HG02943 (cell line): ENCODE results near the gene RGS7.
"Not testable (repeated sequence)": the region's sequence is repeated elsewhere in the genome, so short reads cannot be mapped to it uniquely, and the experiment has no call there.

Experiments
- ATAC-seq: cut with Tn5 transposase; IDR thresholded peaks from one replicate; pipeline ENCODE4 v1.9.1; 2021; ENCODE audit warnings: mild to moderate bottlenecking, low read depth, moderate library complexity; ENCODE audit not compliant: unreplicated experiment

RGS7 gene

DNA sequence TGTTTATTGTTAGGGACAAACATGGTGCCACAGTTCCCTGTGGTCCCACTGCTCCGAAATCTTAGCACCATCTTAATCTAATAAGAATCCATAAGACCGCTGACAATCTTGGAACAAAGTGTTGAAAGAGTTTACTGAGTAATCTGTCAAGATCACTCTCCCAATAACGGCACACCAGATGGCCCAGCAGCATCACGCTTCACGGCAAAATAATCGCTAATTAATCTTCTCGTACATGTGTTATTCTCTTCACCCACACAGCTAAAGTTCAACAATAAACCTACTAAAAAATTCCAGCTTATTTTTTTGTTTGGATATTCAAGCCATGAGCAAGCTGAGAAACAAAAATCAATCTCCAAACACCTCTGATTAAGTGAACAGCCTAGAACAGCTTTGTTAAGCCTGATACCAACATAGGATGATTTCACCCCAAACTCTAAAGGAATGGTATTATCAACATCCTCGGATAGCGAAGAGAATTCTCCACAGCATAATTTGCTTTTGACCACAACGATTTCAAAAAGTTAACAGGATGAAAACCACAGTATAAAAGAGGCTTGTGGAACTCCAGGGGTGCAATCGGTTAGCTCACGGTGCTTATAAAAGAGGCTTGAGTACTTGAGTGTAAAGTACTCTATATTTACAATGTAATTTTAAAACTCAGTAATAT, 415.2 kb downstream of the RGS7 start:
- no peak for ATAC-seq

DNA sequence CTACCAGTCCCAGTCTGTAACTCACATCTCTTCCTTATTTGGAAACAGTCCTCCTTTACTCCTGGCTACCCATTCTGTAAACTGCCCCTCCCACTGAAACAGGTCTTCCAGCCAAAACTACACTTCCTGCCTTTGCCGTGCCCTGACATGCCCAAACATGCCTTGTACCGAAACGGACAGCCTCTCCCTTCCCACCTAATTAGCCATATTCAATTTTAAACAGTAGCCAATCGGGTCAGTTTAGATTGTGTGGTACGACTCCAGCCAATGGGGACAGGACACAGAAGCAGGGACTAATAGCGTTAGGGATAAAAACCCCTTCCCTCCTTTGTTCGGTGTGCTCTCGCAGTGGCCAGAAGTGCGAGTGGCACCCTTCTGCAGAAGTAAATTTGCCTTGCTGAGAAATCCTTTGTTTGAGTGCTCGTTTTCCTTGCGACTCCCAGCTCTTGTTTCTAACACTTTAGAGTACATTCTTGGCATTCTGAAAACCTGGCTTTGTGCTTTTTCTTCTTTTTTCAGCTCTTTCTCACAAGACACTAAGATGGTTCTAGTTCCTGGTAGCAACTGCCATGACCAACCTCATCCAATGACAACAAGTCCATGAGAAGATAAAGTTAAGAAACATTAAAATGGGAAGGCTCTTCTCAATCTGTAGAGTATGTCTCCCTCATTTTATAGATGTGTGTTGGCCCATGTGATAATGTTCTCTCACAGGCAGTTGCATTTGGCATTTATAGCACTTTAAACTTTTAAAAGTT, 419.9 kb downstream of the RGS7 start:
- ATAC-seq: no peak

DNA sequence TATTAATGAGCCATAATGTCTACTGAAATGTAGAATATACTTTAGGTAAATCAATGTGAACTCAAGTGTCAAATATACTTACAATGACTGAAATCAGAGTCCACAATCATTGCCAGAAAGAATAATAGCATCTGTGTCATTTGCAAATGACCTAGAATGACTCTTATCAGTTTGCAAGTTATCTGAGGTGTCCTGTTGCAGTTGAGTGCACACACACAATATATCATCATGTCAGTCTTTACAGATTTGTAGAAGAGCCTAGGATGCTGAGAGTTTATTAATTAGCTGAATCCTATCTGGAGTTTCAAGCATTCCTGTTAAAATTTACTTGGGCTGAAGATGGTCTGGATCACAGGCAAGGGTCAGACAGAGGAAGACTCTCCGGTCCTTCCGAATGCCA, 421.1 kb downstream of the RGS7 start:
- no peak for ATAC-seq

DNA sequence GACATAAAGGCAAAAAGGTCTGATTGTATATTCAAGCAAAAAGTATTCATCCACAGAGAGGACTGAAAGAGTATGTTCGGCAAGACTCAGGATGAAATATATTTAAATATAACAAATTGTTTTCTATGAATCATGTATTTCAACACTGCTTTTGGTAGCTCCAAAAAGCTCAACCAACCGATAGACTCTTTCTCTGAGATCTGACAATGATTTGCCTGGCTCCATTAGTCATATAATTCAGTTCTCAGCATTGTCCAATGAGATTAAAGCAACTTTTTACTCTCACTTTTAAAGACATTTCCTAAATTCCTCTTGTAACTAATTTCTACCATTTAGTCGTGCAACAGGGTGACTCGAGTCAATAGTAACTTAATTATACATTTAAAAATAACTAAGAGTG, 426.0 kb downstream of the RGS7 start:
- ATAC-seq: no peak

DNA sequence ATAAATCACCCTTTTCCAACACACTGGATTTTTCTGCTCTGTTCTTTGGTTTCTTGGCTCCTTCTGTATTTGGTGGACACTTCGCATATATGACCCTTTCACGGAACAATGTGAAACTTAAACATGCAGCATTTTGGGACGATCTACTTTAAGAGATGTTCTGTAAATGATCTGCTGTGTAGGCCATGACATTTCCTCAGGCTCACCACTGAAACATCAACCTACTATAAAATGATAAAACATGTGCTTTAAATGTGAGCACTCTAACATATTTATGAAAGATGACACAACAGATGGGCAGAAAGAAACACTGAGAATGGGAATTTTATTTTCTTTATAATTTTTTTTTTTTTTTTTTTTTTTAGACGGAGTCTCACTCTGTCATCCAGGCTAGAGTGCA, 428.7 kb downstream of the RGS7 start:
- ATAC-seq: no peak

DNA sequence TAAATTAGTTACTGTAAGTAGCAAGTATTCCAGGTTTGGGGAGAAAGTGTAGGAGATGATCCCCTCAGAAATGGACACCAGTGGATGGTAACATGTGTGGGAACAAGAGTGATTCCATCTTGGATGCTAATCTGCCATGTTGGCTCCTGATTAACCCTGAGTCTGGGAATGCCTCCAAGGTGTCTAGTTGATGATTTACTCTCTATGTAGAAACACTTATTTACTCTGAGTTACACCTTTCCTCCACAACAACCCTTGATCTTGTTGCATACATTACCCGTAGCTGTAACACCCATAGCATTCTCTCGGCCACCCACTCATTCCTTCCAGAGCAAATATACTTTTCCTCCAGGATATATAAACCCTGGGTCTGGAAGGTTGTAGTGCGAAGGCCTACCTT, 429.2 kb downstream of the RGS7 start:
- ATAC-seq: no peak

DNA sequence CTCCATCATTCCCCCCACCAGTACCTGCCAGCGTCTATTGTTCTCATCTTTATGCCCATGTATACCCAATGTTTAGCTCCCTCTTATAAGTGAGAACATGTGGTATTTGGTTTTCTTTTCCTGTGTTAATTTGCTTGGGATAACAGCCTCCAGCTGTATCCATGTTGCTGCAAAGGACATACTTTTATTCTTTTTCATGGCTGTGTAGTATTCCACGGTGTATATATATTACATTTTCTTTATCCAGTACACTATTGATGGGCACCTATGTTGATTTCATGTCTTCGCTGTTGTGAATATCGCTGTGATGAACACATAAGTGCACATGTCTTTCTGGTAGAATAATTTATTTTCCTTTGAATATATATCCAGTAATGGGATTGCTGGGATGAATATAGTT, 431.7 kb downstream of the RGS7 start:
- no peak for ATAC-seq

DNA sequence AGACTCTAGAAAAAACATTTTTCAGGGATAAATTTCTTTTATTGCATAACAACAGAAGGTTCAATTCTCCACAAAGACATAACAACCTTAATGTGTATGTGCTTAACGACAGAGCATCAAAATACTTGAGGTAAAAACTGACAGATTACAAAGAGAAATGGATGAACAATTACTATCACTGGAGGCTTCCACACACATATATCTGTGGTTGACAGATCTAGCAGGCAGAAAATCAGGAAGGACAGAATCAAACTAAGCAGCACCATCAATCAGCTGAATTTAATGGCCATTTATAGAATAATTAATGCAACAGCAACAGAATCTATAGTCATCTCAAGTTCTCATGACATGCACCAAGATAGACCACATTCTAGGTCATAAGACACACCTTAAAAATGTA, 439.0 kb downstream of the RGS7 start:
- no peak for ATAC-seq

DNA sequence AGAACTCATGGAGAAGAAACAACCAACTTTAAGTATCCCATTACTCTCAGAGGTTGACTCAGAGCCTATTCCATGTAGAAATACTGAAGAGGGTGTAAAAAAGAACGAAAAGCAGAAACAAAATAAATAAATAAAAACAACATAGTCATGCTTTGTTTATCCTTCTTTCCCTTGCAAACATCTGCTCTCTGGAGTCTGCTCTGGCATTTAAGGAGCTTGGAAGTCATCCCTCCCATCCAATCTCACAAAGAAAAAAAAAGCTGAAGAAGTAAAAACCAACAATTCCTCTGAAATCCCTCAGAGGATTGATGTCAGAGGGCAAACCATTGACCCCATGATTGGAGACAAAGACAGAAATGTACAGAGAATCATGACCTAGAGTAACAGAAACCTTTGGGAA, 442.5 kb downstream of the RGS7 start:
- ATAC-seq: no peak

DNA sequence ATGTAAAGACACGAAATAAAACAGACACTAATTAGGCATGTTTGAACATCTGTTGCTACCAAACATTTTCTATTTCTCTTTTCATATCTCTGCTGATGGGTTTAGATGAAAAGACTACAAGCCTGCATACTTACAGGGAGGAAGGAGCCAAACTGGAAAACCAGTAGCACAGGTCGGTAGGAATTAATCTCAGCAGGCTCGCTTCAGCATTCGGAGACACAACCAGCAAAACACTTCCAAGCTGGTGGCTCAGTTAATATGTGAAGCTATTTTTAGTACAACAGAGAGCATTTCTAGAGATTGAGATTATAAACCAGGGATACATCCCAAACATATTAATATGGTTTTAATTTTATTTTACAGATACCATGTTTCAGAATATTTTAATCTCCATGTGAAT, 444.2 kb downstream of the RGS7 start:
- ATAC-seq: no peak

DNA sequence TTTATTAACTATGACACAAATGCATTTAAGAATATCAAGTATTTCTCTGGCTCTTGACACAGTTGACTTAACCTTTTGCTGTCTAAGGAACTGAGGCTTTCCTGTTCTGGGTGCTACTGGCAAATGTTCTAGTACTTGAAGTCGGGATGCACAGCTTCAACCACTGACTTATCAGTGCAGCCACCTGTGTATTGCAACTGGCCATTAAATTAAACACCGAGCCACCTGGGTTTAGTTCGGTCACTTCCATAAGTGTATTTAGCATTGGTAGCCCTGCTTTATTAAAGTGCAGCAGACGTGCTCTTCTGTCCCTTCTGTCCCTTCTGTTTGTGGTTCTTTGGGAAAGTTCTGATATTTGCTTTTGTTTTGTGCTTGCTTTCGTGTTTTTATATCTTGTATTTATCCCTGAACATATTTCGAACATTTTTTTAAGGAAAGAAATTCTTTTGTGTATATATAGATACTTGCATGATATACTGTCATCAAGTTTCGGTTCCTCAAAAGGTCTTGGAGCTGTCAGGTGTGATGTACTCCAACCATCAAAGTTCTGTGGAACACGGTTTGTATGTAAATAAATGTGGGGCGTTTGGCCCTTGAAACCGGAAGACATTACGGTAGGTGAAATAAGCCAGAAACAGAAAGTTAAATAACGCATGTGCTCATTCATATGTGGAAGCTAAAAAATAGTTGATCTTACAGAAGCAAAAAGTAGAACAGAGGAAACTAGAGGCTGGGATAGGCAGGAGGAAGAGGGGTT, 447.1 kb downstream of the RGS7 start:
- no peak for ATAC-seq

DNA sequence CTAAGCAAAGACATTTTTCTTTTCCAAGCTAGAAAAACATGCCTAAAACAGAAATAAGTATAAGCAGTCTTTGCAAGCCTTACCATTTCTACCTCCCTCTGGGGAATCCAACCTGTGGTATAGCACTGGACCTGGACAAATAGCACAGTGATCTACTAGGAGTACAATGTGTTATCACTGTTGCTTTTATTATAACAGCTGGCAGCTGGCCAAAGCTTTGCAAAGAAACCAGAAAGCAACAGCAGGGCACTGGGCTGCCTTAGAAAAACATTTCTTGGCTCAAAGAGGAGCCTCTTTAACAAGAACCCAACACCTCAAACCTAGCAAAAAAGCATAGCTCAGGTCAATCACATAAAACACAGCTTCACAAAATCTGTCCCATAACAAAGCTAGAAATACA, 450.5 kb downstream of the RGS7 start:
- no peak for ATAC-seq

DNA sequence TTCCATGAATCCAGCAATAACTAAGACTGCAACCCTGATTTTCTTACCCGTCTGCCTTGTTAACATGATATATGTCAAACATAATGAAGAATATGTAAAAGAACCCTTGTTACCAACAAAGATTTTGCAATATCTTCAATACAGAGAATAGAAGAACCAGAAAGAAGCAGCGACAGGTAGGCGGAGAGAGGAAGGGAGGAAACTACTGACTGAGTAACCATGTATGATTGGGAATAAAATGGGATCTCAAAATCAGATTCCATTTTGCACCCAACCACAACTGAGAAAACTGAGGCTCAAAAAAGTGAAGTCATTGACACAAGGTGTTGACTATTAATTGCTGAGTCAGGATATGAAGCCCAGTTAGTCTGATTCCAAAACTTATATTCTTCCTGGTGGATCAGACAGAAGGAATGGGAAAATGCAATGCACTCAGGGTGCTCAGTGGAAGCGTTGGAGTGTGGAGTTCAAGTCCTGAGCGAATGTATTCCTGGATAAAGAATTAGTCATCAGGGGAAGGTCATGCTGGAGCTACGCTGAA, 451.7 kb downstream of the RGS7 start:
- no peak for ATAC-seq

DNA sequence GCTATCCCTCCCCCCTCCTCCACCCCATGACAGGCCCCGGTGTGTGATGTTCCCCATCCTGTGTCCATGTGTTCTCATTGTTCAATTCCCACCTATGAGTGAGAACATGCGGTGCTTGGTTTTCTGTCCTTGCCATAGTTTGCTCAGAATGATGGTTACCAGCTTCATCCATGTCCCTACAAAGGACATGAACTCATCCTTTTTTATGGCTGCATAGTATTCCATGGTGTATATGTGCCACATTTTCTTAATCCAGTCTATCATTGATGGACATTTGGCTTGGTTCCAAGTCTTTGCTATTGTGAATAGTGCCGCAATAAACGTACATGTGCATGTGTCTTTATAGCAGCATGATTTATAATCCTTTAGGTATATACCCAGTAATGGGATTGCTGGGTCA, 461.6 kb downstream of the RGS7 start:
- ATAC-seq: not testable (repeated sequence)

DNA sequence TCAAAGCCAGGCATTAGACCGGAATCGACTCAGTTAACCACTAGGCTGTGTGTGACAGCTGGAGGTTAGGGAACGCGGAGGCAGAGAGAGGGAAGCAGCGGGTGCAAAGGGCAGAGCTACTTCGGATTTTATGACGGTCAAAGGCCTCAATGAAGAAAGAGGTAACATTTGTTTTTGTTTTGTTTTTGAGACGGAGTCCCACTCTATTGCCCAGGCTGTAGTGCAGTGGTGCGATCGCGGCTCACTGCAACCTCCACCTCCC, 468.3 kb downstream of the RGS7 start:
- no peak for ATAC-seq

DNA sequence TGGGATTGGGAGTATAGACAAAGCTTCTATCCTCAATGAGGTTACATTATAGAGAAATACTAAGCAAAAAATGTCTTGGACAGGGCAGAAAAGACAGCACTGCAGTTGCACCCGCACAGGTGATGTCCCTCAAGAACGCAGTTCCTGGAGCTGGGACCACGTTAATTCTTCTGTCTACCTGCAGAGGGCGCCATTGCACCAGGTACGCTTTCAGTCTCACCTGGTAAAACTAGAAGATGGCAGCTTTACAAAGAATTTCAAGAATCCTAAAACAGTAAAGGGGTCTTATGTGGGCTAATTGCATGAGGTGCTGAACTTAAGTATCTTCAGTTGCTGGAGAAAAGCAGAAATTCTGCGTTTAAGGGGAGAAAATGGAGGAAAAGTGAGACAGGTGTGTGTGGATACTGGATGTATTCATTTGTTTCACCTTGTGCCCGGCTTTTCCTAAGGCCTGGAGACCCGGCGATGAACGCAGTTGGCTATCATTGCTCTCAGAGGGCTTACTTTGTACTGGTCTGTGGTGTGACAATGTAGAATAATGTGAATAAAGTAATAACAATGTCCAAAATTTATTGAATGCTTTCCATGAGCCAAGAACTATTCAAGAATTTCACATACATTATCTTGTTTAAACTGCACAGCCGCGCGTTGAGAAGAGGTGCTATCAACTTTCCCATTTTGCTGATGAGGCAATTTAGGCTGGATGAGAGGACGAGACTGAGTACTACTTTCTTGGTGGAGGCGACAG, 468.8 kb downstream of the RGS7 start:
- no peak for ATAC-seq

DNA sequence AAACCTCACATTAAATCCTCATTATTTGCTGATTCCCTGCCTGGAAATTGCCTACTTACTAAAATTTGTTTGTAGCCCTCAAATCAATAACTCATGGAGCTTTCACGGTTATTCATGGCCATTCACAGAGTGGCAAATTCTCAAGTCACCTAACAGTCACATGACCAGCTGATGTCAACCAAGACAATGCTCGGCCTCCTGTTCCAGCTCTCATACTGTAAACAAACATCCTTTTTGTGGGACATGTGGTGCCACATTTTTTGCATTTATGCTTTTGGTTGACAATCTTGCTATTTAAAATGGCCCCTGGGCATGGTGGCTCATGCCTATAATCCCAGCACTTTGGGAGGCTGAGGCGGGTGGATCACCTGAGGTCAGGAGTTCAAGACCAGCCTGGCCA, 473.5 kb downstream of the RGS7 start:
- ATAC-seq: no peak

DNA sequence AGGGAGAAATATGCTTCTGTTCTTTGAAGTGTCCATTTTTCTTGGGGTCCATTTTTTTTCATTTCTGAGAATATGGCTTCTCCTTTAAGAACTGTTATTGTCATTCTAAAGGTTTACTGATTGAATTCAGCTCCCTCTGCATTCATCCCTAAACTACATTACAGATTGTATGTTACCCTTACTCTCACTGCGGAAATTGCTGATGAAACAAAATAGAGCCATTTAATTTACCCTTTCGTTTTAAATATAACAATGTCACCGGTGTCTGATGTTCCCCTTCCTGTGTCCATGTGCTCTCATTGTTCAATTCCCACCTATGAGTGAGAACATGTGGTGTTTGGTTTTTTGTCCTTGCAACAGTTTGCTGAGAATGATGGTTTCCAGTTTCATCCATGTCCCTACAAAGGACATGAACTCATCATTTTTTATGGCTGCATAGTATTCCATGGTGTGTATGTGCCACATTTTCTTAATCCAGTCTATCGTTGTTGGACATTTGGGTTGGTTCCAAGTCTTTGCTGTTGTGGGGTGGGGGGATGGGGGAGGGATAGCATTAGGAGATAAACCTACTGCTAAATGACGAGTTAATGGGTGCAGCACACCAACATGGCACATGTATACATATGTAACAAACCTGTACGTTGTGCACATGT, 474.2 kb downstream of the RGS7 start:
- ATAC-seq: not testable (repeated sequence)

DNA sequence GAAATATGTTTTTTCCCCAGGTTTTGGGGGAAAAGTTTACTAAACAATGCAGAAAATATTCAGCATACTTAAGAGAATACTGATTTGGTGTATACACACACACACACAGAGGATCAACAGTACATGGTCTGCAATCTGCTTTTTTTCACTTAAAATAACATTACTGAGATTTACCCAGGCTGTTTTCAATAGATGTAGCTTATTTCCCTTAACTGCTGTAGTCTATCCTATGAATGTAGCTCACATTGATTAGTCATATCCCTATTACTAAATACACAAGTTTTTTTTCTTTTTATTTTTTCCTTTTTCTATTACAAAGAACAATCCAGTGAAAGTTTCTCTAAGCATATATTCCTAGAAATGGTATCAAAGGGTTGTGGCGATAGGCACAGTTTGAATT, 478.4 kb downstream of the RGS7 start:
- no peak for ATAC-seq

DNA sequence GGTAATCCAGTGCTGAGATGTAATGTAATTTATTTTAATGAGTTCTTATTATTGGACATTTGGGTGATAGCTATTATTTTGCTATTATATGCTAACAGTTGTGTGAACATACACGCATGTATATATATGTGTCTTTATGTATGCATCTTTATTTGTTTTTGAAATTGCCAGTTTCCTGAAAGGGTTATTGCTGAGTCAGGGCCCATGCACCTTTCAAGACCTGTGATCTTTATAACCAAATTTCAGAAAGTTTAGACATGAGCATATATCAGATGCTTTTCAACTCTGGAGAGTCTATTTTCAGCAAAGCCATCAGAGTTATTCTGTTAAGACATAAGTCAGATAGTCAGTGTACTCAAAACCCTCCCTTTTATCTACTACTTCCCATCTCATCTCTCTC, 479.4 kb downstream of the RGS7 start:
- ATAC-seq: no peak
